Thyroid gland (tissue), 4 donors: ENCODE data around the gene PIH1D1.

ENCODE experiments used
- POLR2A ChIP-seq, 2 donors: fragments of 450-650 bp; IDR thresholded peaks; one replicate each; pipeline ENCODE4 v1.6.1; 2017; ENCODE audit warnings: antibody characterized with exemption in 2 of 2, mild to moderate bottlenecking in 2 of 2, moderate library complexity in 1 of 2
- TF ChIP-seq, protein P1 (sequence below), 6 experiments: fragments of 200-600 bp in 3 of 6; fragments of 450-650 bp in 3 of 6; sonication (generic) in 3 of 6; IDR thresholded peaks; one replicate each; pipeline ENCODE4 v1.5.1; 2016 to 2019; ENCODE audit warnings: antibody characterized with exemption in 6 of 6, mild to moderate bottlenecking in 2 of 6, inconsistent platforms in 1 of 6, moderate library complexity in 1 of 6

- TF ChIP-seq, protein P1, sequence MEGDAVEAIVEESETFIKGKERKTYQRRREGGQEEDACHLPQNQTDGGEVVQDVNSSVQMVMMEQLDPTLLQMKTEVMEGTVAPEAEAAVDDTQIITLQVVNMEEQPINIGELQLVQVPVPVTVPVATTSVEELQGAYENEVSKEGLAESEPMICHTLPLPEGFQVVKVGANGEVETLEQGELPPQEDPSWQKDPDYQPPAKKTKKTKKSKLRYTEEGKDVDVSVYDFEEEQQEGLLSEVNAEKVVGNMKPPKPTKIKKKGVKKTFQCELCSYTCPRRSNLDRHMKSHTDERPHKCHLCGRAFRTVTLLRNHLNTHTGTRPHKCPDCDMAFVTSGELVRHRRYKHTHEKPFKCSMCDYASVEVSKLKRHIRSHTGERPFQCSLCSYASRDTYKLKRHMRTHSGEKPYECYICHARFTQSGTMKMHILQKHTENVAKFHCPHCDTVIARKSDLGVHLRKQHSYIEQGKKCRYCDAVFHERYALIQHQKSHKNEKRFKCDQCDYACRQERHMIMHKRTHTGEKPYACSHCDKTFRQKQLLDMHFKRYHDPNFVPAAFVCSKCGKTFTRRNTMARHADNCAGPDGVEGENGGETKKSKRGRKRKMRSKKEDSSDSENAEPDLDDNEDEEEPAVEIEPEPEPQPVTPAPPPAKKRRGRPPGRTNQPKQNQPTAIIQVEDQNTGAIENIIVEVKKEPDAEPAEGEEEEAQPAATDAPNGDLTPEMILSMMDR (IDR thresholded peaks at IDR 0.05) = no peak
- TF ChIP-seq POLR2A (IDR thresholded peaks at IDR 0.05) = no peak
These were observed 24.3 kb downstream of the PIH1D1 start for GRCh38 chr19:49427339-49427738.
